ELF-1 (cell line): ENCODE results near the gene PPIF.

Experiments
- DNase-seq: peaks from one replicate; pipeline ENCODE4 v3.0.0-alpha.2; 2016; ENCODE audit warnings: low read depth, low spot score

Gene PPIF

GRCh38 chr10:79313911-79314439 is 33.3 kb upstream of the PPIF start:
- DNase-seq: no peak

GRCh38 chr10:79314761-79315601 is 32.3 kb upstream of the PPIF start:
- DNase-seq: no peak

GRCh38 chr10:79315602-79315920 is 31.7 kb upstream of the PPIF start:
- no peak for DNase-seq

GRCh38 chr10:79316671-79317431 is 30.4 kb upstream of the PPIF start:
- no peak for DNase-seq

GRCh38 chr10:79318369-79318768 is 28.9 kb upstream of the PPIF start:
- no peak for DNase-seq

GRCh38 chr10:79319115-79319771 is 28.0 kb upstream of the PPIF start:
- DNase-seq: no peak

GRCh38 chr10:79320316-79320715 is 27.0 kb upstream of the PPIF start:
- no peak for DNase-seq

GRCh38 chr10:79320820-79321493 is 26.3 kb upstream of the PPIF start:
- no peak for DNase-seq

- no peak for DNase-seq
These were observed 25.8 kb upstream of the PPIF start for GRCh38 chr10:79321494-79321882.

- DNase-seq: no peak
These were observed 25.3 kb upstream of the PPIF start for GRCh38 chr10:79321951-79322350.

- DNase-seq: no peak
These were observed 24.4 kb upstream of the PPIF start for GRCh38 chr10:79322616-79323543.

- DNase-seq: no peak
These were observed 23.7 kb upstream of the PPIF start for GRCh38 chr10:79323602-79324001.

- no peak for DNase-seq
These were observed 23.1 kb upstream of the PPIF start for GRCh38 chr10:79324032-79324695.

GRCh38 chr10:79326361-79327089 is 20.7 kb upstream of the PPIF start:
- no peak for DNase-seq

- DNase-seq: no peak
These were observed 20.2 kb upstream of the PPIF start for GRCh38 chr10:79327090-79327457.

GRCh38 chr10:79328147-79328701 is 19.0 kb upstream of the PPIF start:
- DNase-seq: no peak

GRCh38 chr10:79328737-79329504 is 18.3 kb upstream of the PPIF start:
- no peak for DNase-seq

- DNase-seq: no peak
These were observed 17.7 kb upstream of the PPIF start for GRCh38 chr10:79329529-79329928.
